Suprapubic skin (tissue), 4 donors: ENCODE measurements around the gene C3orf22.

Experiments
- EP300 ChIP-seq: sonication (generic); formaldehyde crosslinking; IDR thresholded peaks from one replicate; pipeline ENCODE4 v1.6.1; 2017; ENCODE audit warnings: antibody characterized with exemption
- POLR2AphosphoS5 ChIP-seq, 3 donors: sonication (generic); formaldehyde crosslinking; IDR thresholded peaks; one replicate each; pipeline ENCODE4 v1.6.1; 2017; ENCODE audit warnings: antibody characterized with exemption in 3 of 3
- TF ChIP-seq, protein P1 (sequence below), 2 donors: fragments of 200-600 bp in 1 of 2; fragments of 450-650 bp in 1 of 2; sonication (generic) in 1 of 2; IDR thresholded peaks; one replicate each; pipeline ENCODE4 v1.5.1; 2016 to 2019; ENCODE audit warnings: antibody characterized with exemption in 2 of 2, mild to moderate bottlenecking in 1 of 2, moderate library complexity in 1 of 2

DNA sequence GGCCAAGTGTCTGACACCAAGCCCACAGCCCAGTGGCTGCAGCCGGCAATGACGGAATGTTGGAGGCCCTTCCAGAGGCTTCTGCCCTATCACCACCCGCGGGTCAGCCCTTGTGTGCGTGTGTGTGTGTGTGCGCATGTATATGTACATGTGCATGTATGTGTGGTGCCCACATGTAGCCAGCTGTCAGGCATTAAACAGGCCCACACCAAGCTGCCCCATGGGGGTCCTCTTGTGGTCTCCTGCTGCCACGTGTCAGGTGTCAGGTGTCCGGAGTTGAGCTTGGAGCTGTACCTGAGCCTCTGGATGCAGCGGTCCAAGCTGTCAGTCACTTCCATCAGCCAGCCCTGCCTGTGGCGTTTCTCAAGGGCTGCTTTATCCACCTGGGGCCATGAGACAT lies 55.0 kb downstream of the C3orf22 start:
- TF ChIP-seq, protein P1, sequence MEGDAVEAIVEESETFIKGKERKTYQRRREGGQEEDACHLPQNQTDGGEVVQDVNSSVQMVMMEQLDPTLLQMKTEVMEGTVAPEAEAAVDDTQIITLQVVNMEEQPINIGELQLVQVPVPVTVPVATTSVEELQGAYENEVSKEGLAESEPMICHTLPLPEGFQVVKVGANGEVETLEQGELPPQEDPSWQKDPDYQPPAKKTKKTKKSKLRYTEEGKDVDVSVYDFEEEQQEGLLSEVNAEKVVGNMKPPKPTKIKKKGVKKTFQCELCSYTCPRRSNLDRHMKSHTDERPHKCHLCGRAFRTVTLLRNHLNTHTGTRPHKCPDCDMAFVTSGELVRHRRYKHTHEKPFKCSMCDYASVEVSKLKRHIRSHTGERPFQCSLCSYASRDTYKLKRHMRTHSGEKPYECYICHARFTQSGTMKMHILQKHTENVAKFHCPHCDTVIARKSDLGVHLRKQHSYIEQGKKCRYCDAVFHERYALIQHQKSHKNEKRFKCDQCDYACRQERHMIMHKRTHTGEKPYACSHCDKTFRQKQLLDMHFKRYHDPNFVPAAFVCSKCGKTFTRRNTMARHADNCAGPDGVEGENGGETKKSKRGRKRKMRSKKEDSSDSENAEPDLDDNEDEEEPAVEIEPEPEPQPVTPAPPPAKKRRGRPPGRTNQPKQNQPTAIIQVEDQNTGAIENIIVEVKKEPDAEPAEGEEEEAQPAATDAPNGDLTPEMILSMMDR (IDR thresholded peaks at IDR 0.05), result no peak
- TF ChIP-seq POLR2AphosphoS5 (IDR thresholded peaks at IDR 0.05) (no peak), EP300 (no peak)
